H1 (cell line): ENCODE measurements around the gene ZNF814. TPM values are rescaled to one million over a fixed set of nuclear protein-coding genes. Genes with fewer than 3 reads are reported as not detected.

ENCODE experiments used
- BACH1 ChIP-seq: IDR thresholded peaks from 2 replicates; pipeline ENCODE4 v1.6.1; 2012; ENCODE audit warnings: low read length, improper control_type of control experiment
- CBX5 ChIP-seq: fragments of 300-800, 300-1000 bp; sonication (generic); IDR thresholded peaks from 2 replicates; pipeline ENCODE4 v1.7.1; 2016; ENCODE audit warnings: antibody characterized with exemption, low read length, low read depth
- HDAC6 ChIP-seq: IDR thresholded peaks from one replicate; pipeline ENCODE4 v1.7.1; 2012; ENCODE audit warnings: low read depth, mild to moderate bottlenecking, inconsistent platforms, low read length, moderate library complexity
- MAFK ChIP-seq: IDR thresholded peaks from 2 replicates; pipeline ENCODE4 v1.6.1; 2012; ENCODE audit warnings: low read depth, mild to moderate bottlenecking, improper control_type of control experiment, low read length
- PHF8 ChIP-seq: fragments of 200-600 bp; sonication (generic); conservative IDR thresholded peaks from 2 replicates; pipeline ENCODE4 v1.7.1; 2012; ENCODE audit warnings: low read depth, mild to moderate bottlenecking, inconsistent platforms, low read length, moderate library complexity
- polyA plus RNA-seq, 7 experiments: library from polyadenylated mRNA; depleted of rRNA in 3 of 7; stranded (reverse) in 5 of 7; unstranded in 2 of 7; fragments of >200 nt in 5 of 7; fragments of 200-250 nt in 2 of 7; gene quantifications; 1 replicate in 5 of 7; 2 replicates in 1 of 7; 4 replicates in 1 of 7; pipeline versions ENCODE4 v1.2.1 to v1.2.3, GENCODE V29; 2011 to 2013; ENCODE audit warnings: missing spikeins in 2 of 7, mixed read lengths in 2 of 7
- total RNA-seq: library from RNA; stranded (reverse); fragmentation: NEBNext Ultra II Directional; extraction: Animal tissue kit (Norgen Biotek cat#: 25700); gene quantifications from 2 replicates; pipeline ENCODE4 v1.2.1, GENCODE V29; 2021
- TF ChIP-seq, protein P1 (sequence below): IDR thresholded peaks from 2 replicates; pipeline ENCODE4 v1.6.1; 2011; ENCODE audit warnings: low read depth, mild to moderate bottlenecking, low read length; ENCODE audit not compliant: insufficient read depth
- TF ChIP-seq, protein P2 (sequence below): IDR thresholded peaks from 2 replicates; pipeline ENCODE4 v1.6.1; 2012; ENCODE audit warnings: inconsistent platforms
- TF ChIP-seq, protein P3 (sequence below), 3 experiments: IDR thresholded peaks; 1 replicate in 2 of 3; 2 replicates in 1 of 3; pipeline versions ENCODE4 v1.5.1 to v1.6.1; 2011; ENCODE audit warnings: low read length in 3 of 3, mild to moderate bottlenecking in 3 of 3, inconsistent platforms in 2 of 3, low read depth in 1 of 3, moderate library complexity in 1 of 3; ENCODE audit not compliant: insufficient read depth in 1 of 3; ENCODE audit errors: control extremely low read depth in 1 of 3

Gene ZNF814
- total and polyA plus RNA-seq, 2 of the 8 experiments (the other 6 are each of a cell fraction or from before 2014, with no cell fraction given) = 90.9 to 99.6 TPM

DNA sequence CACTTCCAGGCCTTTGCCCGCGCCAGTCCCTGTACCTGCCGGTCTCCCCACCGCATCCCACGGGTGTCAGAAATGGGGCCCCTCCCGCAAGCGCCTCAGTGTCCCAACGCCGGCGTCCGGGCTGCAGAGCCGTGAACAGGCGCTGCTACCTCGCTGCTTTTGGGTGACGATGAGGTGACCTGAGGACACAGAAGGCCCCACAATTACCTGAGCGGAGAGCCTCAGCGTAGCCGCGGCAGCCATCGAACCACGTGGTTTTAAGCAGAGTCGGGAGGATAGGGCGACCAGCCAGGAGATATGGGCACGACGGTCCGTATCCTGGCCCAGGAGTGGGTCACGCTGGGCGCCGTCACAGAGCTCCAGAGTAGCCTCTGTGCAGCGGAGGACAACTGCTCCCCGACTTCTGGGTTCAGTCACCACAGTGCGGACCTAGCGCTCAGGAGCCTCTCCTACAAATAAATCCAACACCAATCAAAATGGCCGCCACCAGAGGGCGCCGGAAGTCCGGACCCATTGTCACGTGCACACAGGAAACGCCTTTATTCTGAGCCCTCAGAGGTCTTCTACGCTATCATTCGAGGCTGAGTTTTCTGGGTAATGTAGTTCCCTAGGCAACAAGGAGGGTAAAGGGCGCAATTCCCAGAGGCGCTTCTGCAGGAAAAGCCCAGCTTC is at the start of gene ZNF814 (continued):
- TF ChIP-seq PHF8 (peak; percentile 71), MAFK (no peak), HDAC6 (no peak), CBX5 (no peak), BACH1 (no peak)
- TF ChIP-seq, protein P1, sequence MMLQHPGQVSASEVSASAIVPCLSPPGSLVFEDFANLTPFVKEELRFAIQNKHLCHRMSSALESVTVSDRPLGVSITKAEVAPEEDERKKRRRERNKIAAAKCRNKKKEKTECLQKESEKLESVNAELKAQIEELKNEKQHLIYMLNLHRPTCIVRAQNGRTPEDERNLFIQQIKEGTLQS = peak; percentile 89
- TF ChIP-seq, protein P2, sequence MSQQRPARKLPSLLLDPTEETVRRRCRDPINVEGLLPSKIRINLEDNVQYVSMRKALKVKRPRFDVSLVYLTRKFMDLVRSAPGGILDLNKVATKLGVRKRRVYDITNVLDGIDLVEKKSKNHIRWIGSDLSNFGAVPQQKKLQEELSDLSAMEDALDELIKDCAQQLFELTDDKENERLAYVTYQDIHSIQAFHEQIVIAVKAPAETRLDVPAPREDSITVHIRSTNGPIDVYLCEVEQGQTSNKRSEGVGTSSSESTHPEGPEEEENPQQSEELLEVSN = no peak
- TF ChIP-seq, protein P3, sequence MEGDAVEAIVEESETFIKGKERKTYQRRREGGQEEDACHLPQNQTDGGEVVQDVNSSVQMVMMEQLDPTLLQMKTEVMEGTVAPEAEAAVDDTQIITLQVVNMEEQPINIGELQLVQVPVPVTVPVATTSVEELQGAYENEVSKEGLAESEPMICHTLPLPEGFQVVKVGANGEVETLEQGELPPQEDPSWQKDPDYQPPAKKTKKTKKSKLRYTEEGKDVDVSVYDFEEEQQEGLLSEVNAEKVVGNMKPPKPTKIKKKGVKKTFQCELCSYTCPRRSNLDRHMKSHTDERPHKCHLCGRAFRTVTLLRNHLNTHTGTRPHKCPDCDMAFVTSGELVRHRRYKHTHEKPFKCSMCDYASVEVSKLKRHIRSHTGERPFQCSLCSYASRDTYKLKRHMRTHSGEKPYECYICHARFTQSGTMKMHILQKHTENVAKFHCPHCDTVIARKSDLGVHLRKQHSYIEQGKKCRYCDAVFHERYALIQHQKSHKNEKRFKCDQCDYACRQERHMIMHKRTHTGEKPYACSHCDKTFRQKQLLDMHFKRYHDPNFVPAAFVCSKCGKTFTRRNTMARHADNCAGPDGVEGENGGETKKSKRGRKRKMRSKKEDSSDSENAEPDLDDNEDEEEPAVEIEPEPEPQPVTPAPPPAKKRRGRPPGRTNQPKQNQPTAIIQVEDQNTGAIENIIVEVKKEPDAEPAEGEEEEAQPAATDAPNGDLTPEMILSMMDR (IDR thresholded peaks at IDR 0.05; ENCODE audit: control extremely low read depth in 1 of 3, insufficient read depth in 1 of 3, low read depth in 1 of 3, low read length in 3 of 3) = peak in 2 of 3 experiments; percentile 24 to 30; a peak in 2 of 4 replicates
